Neural cell (in vitro differentiated cells): ENCODE measurements around the gene PDE6D. TPM values are rescaled to one million over a fixed set of nuclear protein-coding genes. Genes with fewer than 3 reads are reported as not detected.

Experiments used
- H2AFZ ChIP-seq: fragments of 200-600, 300-800 bp; sonication (generic), shearing (Covaris generic); 2 replicates; pipeline ENCODE4 v1.6.0; 2014; ENCODE audit warnings: low read depth, mild to moderate bottlenecking, antibody characterized with exemption, low read length, moderate library complexity
- H3F3A ChIP-seq: fragments of 200-600 bp; shearing (Covaris generic); 2 replicates; pipeline ENCODE4 v1.6.1; 2016; ENCODE audit warnings: mild to moderate bottlenecking, moderate library complexity, mixed read lengths, antibody characterized with exemption, low read length; ENCODE audit not compliant: insufficient read depth, poor library complexity, severe bottlenecking
- H3K27ac ChIP-seq: fragments of 200-600, 300-800 bp; sonication (generic), shearing (Covaris generic); 2 replicates; pipeline ENCODE4 v1.5.1; 2014; ENCODE audit warnings: mild to moderate bottlenecking, low read length, moderate library complexity
- H3K27me3 ChIP-seq: fragments of 300-800, 200-600 bp; sonication (generic), shearing (Covaris generic); 2 replicates; pipeline ENCODE4 v1.6.0; 2014; ENCODE audit warnings: mild to moderate bottlenecking, low read depth, low read length, moderate library complexity; ENCODE audit not compliant: insufficient read depth
- H3K36me3 ChIP-seq: fragments of 300-800, 200-600 bp; sonication (generic), shearing (Covaris generic); 2 replicates; pipeline ENCODE4 v1.5.1; 2014; ENCODE audit warnings: mild to moderate bottlenecking, antibody characterized with exemption, low read length, moderate library complexity; ENCODE audit not compliant: insufficient read depth
- H3K4me2 ChIP-seq: fragments of 300-800, 200-600 bp; sonication (generic), shearing (Covaris generic); 2 replicates; pipeline ENCODE4 v1.6.0; 2014; ENCODE audit warnings: mild to moderate bottlenecking, low read length
- H3K4me3 ChIP-seq: fragments of 300-800, 200-600 bp; sonication (generic), shearing (Covaris generic); 2 replicates; pipeline ENCODE4 v1.5.1; 2014; ENCODE audit warnings: mild to moderate bottlenecking, low read length, moderate library complexity
- H3K79me2 ChIP-seq: fragments of 200-600 bp; shearing (Covaris generic); replicated peaks from 2 replicates; pipeline ENCODE4 v1.6.0; 2014; ENCODE audit warnings: mild to moderate bottlenecking, low read length, moderate library complexity; ENCODE audit not compliant: insufficient read depth
- H3K9ac ChIP-seq: fragments of 300-800, 200-600 bp; sonication (generic), shearing (Covaris generic); 2 replicates; pipeline ENCODE4 v1.6.1; 2016; ENCODE audit warnings: mild to moderate bottlenecking, low read length, mixed read lengths
- H3K9me2 ChIP-seq: fragments of 200-600 bp; shearing (Covaris generic); 2 replicates; pipeline ENCODE4 v1.6.1; 2016; ENCODE audit warnings: mild to moderate bottlenecking, low read length, mixed read lengths; ENCODE audit not compliant: insufficient read depth
- H3K9me3 ChIP-seq: fragments of 200-600, 300-800 bp; sonication (generic), shearing (Covaris generic); 2 replicates; pipeline ENCODE4 v1.6.1; 2016; ENCODE audit warnings: mild to moderate bottlenecking, mixed run types, low read length, moderate library complexity, mixed read lengths
- H4K20me1 ChIP-seq: fragments of 200-600 bp; shearing (Covaris generic); 2 replicates; pipeline ENCODE4 v1.6.1; 2016; ENCODE audit warnings: mild to moderate bottlenecking, mixed run types; ENCODE audit not compliant: insufficient read depth
- CTCF ChIP-seq: fragments of 450-650 bp; IDR thresholded peaks from 2 replicates; pipeline ENCODE4 v1.5.1; 2014; ENCODE audit warnings: antibody characterized with exemption, mild to moderate bottlenecking, moderate library complexity; ENCODE audit not compliant: poor library complexity, severe bottlenecking
- EP300 ChIP-seq: fragments of 450-650 bp; conservative IDR thresholded peaks from 2 replicates; pipeline ENCODE4 v1.6.1; 2014; ENCODE audit warnings: antibody characterized with exemption, mild to moderate bottlenecking, moderate library complexity; ENCODE audit not compliant: poor library complexity, severe bottlenecking
- EZH2 ChIP-seq: fragments of 200-600, 300-800 bp; shearing (Covaris generic), sonication (generic); IDR thresholded peaks from 2 replicates; pipeline ENCODE4 v1.6.1; 2014; ENCODE audit warnings: antibody characterized with exemption, low read length, borderline replicate concordance, mild to moderate bottlenecking; ENCODE audit not compliant: insufficient read depth, poor library complexity, severe bottlenecking
- MXI1 ChIP-seq: fragments of 450-650 bp; conservative IDR thresholded peaks from 2 replicates; pipeline ENCODE4 v1.6.1; 2014; ENCODE audit warnings: antibody characterized with exemption, mild to moderate bottlenecking; ENCODE audit not compliant: poor library complexity, severe bottlenecking
- POLR2AphosphoS5 ChIP-seq: IDR thresholded peaks from 2 replicates; pipeline ENCODE4 v1.6.1; 2012
- RAD21 ChIP-seq: fragments of 450-650 bp; conservative IDR thresholded peaks from 2 replicates; pipeline ENCODE4 v1.6.1; 2014; ENCODE audit warnings: antibody characterized with exemption, mild to moderate bottlenecking, moderate library complexity
- REST ChIP-seq: IDR thresholded peaks from 2 replicates; pipeline ENCODE4 v1.6.1; 2012; ENCODE audit warnings: borderline replicate concordance
- SMC3 ChIP-seq: fragments of 450-650 bp; conservative IDR thresholded peaks from 2 replicates; pipeline ENCODE4 v1.6.1; 2014; ENCODE audit warnings: antibody characterized with exemption, mild to moderate bottlenecking, moderate library complexity; ENCODE audit not compliant: poor library complexity
- TAF1 ChIP-seq: IDR thresholded peaks from 2 replicates; pipeline ENCODE4 v1.6.1; 2012; ENCODE audit warnings: low read depth
- polyA plus RNA-seq: library from polyadenylated mRNA; depleted of rRNA; stranded (reverse); fragments of >200 nt; gene quantifications from 2 replicates; pipeline ENCODE4 v1.2.3, GENCODE V29; 2014

Gene PDE6D
- polyA plus RNA-seq, 1 donor from 2014 or later = 150 TPM

GRCh38 chr2:231781798-231782726, 980 bp upstream of the PDE6D start:
- peak overlapping the region; percentile 86 for H3K27ac ChIP-seq
- peak overlapping the region; percentile 85 for H3K4me3 ChIP-seq
- H3F3A ChIP-seq = no peaks in the 10 kb centered on the region
- H3K36me3 ChIP-seq = no peaks in the 10 kb centered on the region
- no peak for TF ChIP-seq REST
- TF ChIP-seq RAD21 = no peak
- no peak for TF ChIP-seq MXI1
- TF ChIP-seq SMC3 = no peak
- no peak for TF ChIP-seq EP300
- TF ChIP-seq EZH2 = no peak
- TF ChIP-seq TAF1 = no peak
- TF ChIP-seq CTCF = no peak
- no peak for TF ChIP-seq POLR2AphosphoS5
- peaks cover 13% of the 10 kb centered on the region for H3K79me2 ChIP-seq
- no peaks in the 10 kb centered on the region for H3K9me3 ChIP-seq
- no peaks in the 10 kb centered on the region for H3K9me2 ChIP-seq
- no peaks in the 10 kb centered on the region for H3K27me3 ChIP-seq
- H3K9ac ChIP-seq = peak overlapping the region; percentile 84
- peak overlapping the region; percentile 54 for H2AFZ ChIP-seq
- H4K20me1 ChIP-seq = no peaks in the 10 kb centered on the region
- peak overlapping the region; percentile 72 for H3K4me2 ChIP-seq

DNA sequence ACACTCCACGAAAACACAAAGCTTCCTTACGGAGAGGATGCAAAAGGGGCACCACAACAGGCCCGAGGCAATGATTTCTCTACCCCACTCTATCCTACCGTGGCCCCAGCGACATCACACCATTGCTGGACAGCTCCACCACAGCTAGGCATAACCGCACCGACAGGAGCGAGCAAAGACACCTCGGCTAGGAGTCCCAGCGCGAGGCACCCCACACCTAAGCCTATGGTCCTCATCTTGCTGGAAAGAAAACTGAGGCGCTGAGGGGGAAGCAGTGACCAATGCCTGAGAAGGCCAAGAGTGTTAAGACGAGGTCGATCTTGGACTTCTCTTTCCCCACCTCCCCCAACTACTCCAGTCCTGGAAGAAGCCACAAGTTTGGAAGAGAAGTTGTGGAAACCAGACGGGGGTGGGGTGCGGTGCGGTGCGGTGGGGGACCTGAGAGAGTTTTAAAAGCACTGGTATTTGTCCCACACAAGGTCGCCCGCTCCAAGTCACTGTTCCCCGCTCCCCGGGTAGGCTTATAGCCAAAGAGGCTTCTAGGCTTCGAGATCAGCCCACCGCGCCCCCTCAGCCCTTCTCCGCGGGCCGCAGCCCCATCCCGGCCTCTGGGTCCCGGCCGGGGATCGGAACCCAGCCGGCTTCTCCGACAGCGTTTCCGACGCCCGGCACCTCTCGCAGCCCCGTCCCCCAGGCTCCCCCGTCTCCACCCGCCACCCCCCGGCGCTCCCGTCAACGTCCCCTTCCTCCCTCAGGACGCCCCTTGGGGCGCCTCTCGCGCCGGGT, 766 bp downstream of the PDE6D start:
- H3F3A ChIP-seq = no peaks in the 10 kb centered on the region
- peak overlapping the region; percentile 58 for H3K4me2 ChIP-seq
- H3K27me3 ChIP-seq = no peaks in the 10 kb centered on the region
- H3K9me2 ChIP-seq = no peaks in the 10 kb centered on the region
- peak overlapping the region; percentile 84 for H3K9ac ChIP-seq
- peak overlapping the region; percentile 54 for H2AFZ ChIP-seq
- peak overlapping the region; percentile 86 for H3K27ac ChIP-seq
- H3K4me3 ChIP-seq = peak overlapping the region; percentile 85
- TF ChIP-seq REST = no peak
- no peak for TF ChIP-seq MXI1
- no peak for TF ChIP-seq SMC3
- TF ChIP-seq EZH2 = no peak
- no peak for TF ChIP-seq POLR2AphosphoS5
- TF ChIP-seq EP300 = no peak
- no peak for TF ChIP-seq RAD21
- TF ChIP-seq TAF1 = no peak
- no peak for TF ChIP-seq CTCF
- no peaks in the 10 kb centered on the region for H3K36me3 ChIP-seq
- peaks cover 7% of the 10 kb centered on the region for H3K79me2 ChIP-seq
- H3K9me3 ChIP-seq = no peaks in the 10 kb centered on the region
- no peaks in the 10 kb centered on the region for H4K20me1 ChIP-seq
